ENCODE data around the gene ZNF678. TPM values are rescaled to one million over a fixed set of nuclear protein-coding genes. Genes with fewer than 3 reads are reported as not detected.
"Not testable (repeated sequence)": the region's sequence is repeated elsewhere in the genome, so short reads cannot be mapped to it uniquely, and the experiment has no call there.

Gene ZNF678
- polyA plus RNA-seq, 6 donors from 2014 or later, result 6.5 to 19.5 (median 14.4) TPM

DNA sequence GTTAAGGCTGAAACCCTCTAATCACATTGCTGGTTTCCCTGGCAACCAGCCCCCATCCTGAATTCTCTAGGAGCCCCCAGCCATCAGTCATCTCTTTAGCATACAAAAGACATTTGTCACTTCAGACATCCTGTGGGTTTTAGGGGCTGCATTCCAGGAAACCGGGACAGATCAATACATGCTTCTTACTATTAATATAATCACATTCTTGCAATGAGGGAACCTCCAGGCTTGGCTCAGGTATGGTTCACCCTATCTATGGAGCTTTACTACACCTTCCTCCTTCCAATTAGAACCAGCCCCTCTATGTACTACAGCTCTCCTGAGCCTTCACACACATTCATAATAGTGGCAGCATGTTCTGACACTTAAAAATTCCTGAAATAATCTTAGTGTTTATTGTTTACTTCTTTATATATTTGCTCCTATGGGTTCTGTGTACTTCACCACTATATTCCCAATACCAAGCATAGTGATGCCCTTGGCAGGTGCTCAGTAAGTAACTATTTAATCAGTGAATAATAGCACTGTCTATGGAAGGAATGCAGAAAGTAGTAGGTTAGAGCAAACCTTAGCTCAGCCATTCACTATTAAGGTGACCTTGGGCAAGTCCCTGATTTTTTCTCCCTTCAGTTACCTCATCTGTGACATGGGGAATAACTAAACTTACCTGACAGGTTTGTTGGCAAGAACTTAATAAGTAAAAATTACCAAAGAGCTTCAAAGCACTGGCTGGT lies 59.6 kb downstream of the ZNF678 start:
- DNase-seq, result no peak
- ATAC-seq (ENCODE audit: low read depth in 2 of 2), result no peak
- Mint-ChIP-seq H3K27ac (no peak overlapping the region), H3K36me3 (peaks cover 68 to 76% of the 10 kb centered on the region in 2 donors), H3K4me3 (no peak overlapping the region), H3K9me3 (peaks cover 22 to 96% (median 80%) of the 10 kb centered on the region in 7 donors), H3K4me1 (peaks cover 5 to 7% (median 5%) of the 10 kb centered on the region in 3 donors), H3K27me3 (no peaks in the 10 kb centered on the region)

DNA sequence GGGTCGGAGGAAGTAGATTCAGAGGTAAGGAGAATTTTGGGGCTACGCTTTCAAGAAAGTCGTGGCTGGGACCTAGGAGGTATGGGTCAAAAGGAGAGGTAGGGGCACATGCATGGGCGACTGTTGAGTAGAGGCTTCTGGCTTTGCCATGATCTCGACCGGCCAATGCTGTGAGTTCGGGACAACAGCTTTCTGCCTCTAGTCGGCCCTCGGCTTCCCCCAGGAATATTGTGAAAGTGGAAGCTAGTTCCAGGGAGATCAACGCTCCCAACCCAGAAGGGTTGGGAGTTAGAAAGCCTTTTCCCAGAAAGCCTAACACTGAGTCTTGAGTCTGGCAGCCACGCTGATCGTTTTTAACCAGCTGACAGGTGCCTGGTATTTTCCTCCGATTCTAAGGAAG lies 69.0 kb downstream of the ZNF678 start:
- Mint-ChIP-seq H3K27me3 (no peaks in the 10 kb centered on the region), H3K4me1 (no peaks in the 10 kb centered on the region), H3K27ac (no peak overlapping the region), H3K4me3 (no peak overlapping the region), H3K9me3 (peaks cover 10 to 63% (median 59%) of the 10 kb centered on the region in 7 donors), H3K36me3 (peaks cover 53 to 60% of the 10 kb centered on the region in 2 donors)
- ATAC-seq (ENCODE audit: low read depth in 2 of 2) (no peak), DNase-seq (no peak)

DNA sequence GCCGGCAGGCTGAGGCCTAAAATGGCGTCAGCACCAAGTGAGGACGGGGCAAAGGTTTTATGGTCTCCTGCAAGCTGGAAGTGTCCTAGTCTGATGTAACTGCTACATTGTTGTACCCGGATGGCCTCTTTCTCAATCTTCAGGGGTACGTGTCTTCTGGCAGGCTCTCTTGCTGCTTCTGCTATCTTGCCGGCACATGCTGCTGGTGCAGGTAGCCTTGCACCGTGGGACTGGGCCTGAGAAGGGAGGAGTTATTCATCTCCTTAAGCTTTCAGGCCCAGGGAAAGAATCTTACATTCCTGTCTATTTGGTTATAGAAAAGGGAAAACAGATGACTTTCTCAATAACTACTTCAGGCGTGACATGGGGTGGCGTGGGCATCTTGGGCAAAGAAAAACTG lies 72.2 kb downstream of the ZNF678 start:
- Mint-ChIP-seq H3K9me3 (peaks cover 13 to 54% (median 43%) of the 10 kb centered on the region in 7 donors), H3K36me3 (peaks cover 44 to 51% of the 10 kb centered on the region in 2 donors), H3K27ac (peak overlapping the region in 2 of 6 donors; percentile 35 to 36), H3K4me1 (peaks cover 0 to 7% (median 3%) of the 10 kb centered on the region in 3 donors), H3K27me3 (no peaks in the 10 kb centered on the region), H3K4me3 (peak overlapping the region in 1 of 8 donors; percentile 59)
- no peak for ATAC-seq (ENCODE audit: low read depth in 2 of 2)
- DNase-seq, result no peak

DNA sequence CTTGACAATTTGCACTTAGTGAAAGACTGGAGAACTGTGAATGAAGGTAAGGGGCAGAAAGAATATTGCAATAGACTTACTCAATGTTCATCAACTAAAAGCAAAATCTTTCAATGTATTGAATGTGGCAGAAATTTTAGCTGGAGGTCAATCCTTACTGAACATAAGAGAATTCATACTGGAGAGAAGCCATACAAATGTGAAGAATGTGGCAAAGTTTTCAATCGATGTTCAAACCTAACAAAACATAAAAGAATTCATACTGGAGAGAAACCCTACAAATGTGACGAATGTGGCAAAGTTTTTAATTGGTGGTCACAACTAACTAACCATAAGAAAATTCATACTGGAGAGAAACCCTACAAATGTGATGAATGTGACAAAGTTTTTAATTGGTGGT lies 91.1 kb downstream of the ZNF678 start:
- DNase-seq (no peak), ATAC-seq (ENCODE audit: low read depth in 2 of 2) (no peak)
- H3K36me3 Mint-ChIP-seq, result peaks cover 59 to 65% of the 10 kb centered on the region in 2 donors
- no peak overlapping the region for H3K4me3 Mint-ChIP-seq
- no peaks in the 10 kb centered on the region for H3K4me1 Mint-ChIP-seq
- no peaks in the 10 kb centered on the region for H3K27me3 Mint-ChIP-seq
- no peak overlapping the region for H3K27ac Mint-ChIP-seq
- H3K9me3 Mint-ChIP-seq, result peaks cover 10 to 90% (median 79%) of the 10 kb centered on the region in 7 donors

- no peaks in the 10 kb centered on the region for H3K4me1 Mint-ChIP-seq
- H3K27me3 Mint-ChIP-seq, result no peaks in the 10 kb centered on the region
- H3K9me3 Mint-ChIP-seq, result peaks cover 10 to 90% (median 77%) of the 10 kb centered on the region in 7 donors
- H3K4me3 Mint-ChIP-seq, result peak overlapping the region in 1 of 8 donors; percentile 20
- H3K27ac Mint-ChIP-seq, result no peak overlapping the region
- ATAC-seq (ENCODE audit: low read depth in 2 of 2) (no peak), DNase-seq (no peak)
- peaks cover 58 to 62% of the 10 kb centered on the region in 2 donors for H3K36me3 Mint-ChIP-seq
Measured at GRCh38 chr1:227654858-227655752, 91.7 kb downstream of the ZNF678 start.

DNA sequence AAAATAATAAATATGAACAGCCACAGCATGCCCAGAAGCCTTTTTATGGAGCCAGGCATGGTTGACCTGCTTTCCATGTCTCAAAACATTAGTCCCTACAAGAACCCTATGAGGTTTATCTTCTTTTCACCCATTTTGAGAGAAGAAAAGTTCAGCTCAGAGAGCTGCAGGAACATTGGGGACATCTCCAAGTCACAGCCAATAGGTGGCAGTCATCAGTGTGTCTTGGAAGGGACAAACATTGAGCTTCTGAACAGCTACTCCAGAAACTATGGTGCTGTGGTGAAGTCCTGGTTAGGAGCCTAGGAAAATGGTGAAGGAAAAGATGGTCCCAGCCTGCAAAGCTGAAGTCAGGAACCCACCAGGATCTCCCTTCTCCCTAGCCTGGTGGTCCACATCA lies 98.1 kb downstream of the ZNF678 start:
- H3K9me3 Mint-ChIP-seq, result peaks cover 5 to 96% (median 81%) of the 10 kb centered on the region in 7 donors
- peak overlapping the region in 1 of 6 donors; percentile 52 for H3K27ac Mint-ChIP-seq
- H3K4me1 Mint-ChIP-seq, result no peaks in the 10 kb centered on the region

GRCh38 chr1:227662933-227663332 lies 99.6 kb downstream of the ZNF678 start:
- no peaks in the 10 kb centered on the region for H3K27me3 Mint-ChIP-seq
- DNase-seq (no peak), ATAC-seq (ENCODE audit: low read depth in 2 of 2) (no peak)
- no peak overlapping the region for H3K27ac Mint-ChIP-seq
- peaks cover 48 to 49% of the 10 kb centered on the region in 2 donors for H3K36me3 Mint-ChIP-seq
- no peak overlapping the region for H3K4me3 Mint-ChIP-seq
- no peaks in the 10 kb centered on the region for H3K4me1 Mint-ChIP-seq
- H3K9me3 Mint-ChIP-seq, result peaks cover 5 to 97% (median 83%) of the 10 kb centered on the region in 7 donors

More for the DNA sequence above, 98.1 kb downstream of the ZNF678 start:
- no peak for ATAC-seq (ENCODE audit: low read depth in 2 of 2)
- DNase-seq, result no peak
- Mint-ChIP-seq H3K4me3 (no peak overlapping the region), H3K27me3 (no peaks in the 10 kb centered on the region), H3K36me3 (peaks cover 44 to 48% of the 10 kb centered on the region in 2 donors)

GRCh38 chr1:227666286-227666685 lies 102.9 kb downstream of the ZNF678 start:
- DNase-seq (no peak), ATAC-seq (ENCODE audit: low read depth in 2 of 2) (no peak)
- Mint-ChIP-seq H3K36me3 (peaks cover 33 to 39% of the 10 kb centered on the region in 2 donors), H3K27me3 (no peaks in the 10 kb centered on the region), H3K4me3 (no peak overlapping the region), H3K4me1 (no peaks in the 10 kb centered on the region), H3K27ac (no peak overlapping the region), H3K9me3 (peaks cover 10 to 98% (median 82%) of the 10 kb centered on the region in 7 donors)

GRCh38 chr1:227673441-227673840 lies 110.1 kb downstream of the ZNF678 start:
- Mint-ChIP-seq H3K36me3 (peaks cover 30 to 38% of the 10 kb centered on the region in 2 donors), H3K9me3 (peaks cover 26 to 88% (median 78%) of the 10 kb centered on the region in 7 donors)

GRCh38 chr1:227685807-227686206 lies 122.5 kb downstream of the ZNF678 start:
- Mint-ChIP-seq H3K4me3 (no peak overlapping the region), H3K9me3 (peaks cover 21 to 99% (median 75%) of the 10 kb centered on the region in 7 donors), H3K27me3 (no peaks in the 10 kb centered on the region), H3K36me3 (peaks cover 5 to 20% of the 10 kb centered on the region in 2 donors), H3K27ac (peak overlapping the region in 1 of 6 donors; percentile 62), H3K4me1 (no peaks in the 10 kb centered on the region)
- DNase-seq, result no peak
- ATAC-seq (ENCODE audit: low read depth in 2 of 2), result no peak

More at GRCh38 chr1:227673441-227673840, 110.1 kb downstream of the ZNF678 start:
- no peak for ATAC-seq (ENCODE audit: low read depth in 2 of 2)
- Mint-ChIP-seq H3K27me3 (no peaks in the 10 kb centered on the region), H3K4me3 (no peak overlapping the region), H3K27ac (no peak overlapping the region), H3K4me1 (no peaks in the 10 kb centered on the region)
- DNase-seq, result no peak

DNA sequence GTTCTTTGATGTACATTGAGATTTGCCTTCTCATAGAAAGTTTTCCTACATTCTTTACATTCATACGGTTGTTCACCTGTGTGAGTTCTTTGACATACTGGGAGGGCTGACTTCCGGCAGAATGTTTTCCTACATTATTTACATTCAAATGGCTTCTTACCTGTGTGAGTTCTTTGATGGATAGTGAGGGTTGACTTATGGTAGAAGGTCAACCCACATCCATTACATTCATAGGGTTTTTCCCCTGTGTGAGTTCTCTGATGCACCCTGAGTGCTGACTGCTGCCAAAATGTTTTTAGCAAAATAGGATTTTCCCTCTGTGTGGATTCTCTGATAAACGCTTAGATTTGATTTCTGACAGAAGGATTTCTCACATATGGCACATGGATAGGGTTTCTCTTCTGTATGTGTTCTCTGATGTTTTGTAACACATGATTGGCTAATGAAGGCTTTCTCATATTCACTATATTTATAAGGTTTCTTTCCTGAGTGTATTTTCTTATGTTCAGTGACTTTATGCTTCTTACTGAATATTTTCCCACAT lies 134.0 kb downstream of the ZNF678 start:
- peaks cover 13 to 23% of the 10 kb centered on the region in 2 donors for H3K36me3 Mint-ChIP-seq
- H3K4me1 Mint-ChIP-seq, result no peaks in the 10 kb centered on the region
- H3K4me3 Mint-ChIP-seq, result no peak overlapping the region
- peaks cover 0 to 19% (median 0%) of the 10 kb centered on the region in 3 donors for H3K27me3 Mint-ChIP-seq
- H3K27ac Mint-ChIP-seq, result no peak overlapping the region
- H3K9me3 Mint-ChIP-seq, result peaks cover 29 to 78% (median 70%) of the 10 kb centered on the region in 7 donors
- no peak for ATAC-seq (ENCODE audit: low read depth in 2 of 2)
- DNase-seq, result no peak

- peaks cover 28 to 78% (median 65%) of the 10 kb centered on the region in 7 donors for H3K9me3 Mint-ChIP-seq
- H3K27ac Mint-ChIP-seq; DNase-seq; H3K4me3 Mint-ChIP-seq; H3K4me1 Mint-ChIP-seq; ATAC-seq (ENCODE audit: low read depth in 2 of 2): not testable (repeated sequence)
- H3K27me3 Mint-ChIP-seq, result peaks cover 0 to 25% (median 0%) of the 10 kb centered on the region in 3 donors
- peaks cover 12 to 37% of the 10 kb centered on the region in 2 donors for H3K36me3 Mint-ChIP-seq
Measured at GRCh38 chr1:227701631-227702030, 138.3 kb downstream of the ZNF678 start.

- peaks cover 4 to 60% (median 48%) of the 10 kb centered on the region in 7 donors for H3K9me3 Mint-ChIP-seq
- H3K36me3 Mint-ChIP-seq, result peaks cover 0 to 18% of the 10 kb centered on the region in 2 donors
- DNase-seq (no peak), ATAC-seq (ENCODE audit: low read depth in 2 of 2) (no peak)
- H3K4me1 Mint-ChIP-seq, result peaks cover 0 to 13% (median 8%) of the 10 kb centered on the region in 3 donors
- H3K27me3 Mint-ChIP-seq, result peaks cover 0 to 9% (median 0%) of the 10 kb centered on the region in 3 donors
- H3K27ac Mint-ChIP-seq, result peak overlapping the region in 1 of 6 donors; percentile 14
- H3K4me3 Mint-ChIP-seq, result peak overlapping the region in 1 of 8 donors; percentile 17
Measured at GRCh38 chr1:227707846-227708245, 144.5 kb downstream of the ZNF678 start.
